Astrocyte of the hippocampus (primary cell): ENCODE results near the gene NUP93.
"Not testable (repeated sequence)": the region's sequence is repeated elsewhere in the genome, so short reads cannot be mapped to it uniquely, and the experiment has no call there.

ENCODE experiments used
- DNase-seq: peaks from one replicate; pipeline ENCODE4 v3.0.0; 2011; ENCODE audit warnings: low read depth, low spot score

The NUP93 gene

DNA sequence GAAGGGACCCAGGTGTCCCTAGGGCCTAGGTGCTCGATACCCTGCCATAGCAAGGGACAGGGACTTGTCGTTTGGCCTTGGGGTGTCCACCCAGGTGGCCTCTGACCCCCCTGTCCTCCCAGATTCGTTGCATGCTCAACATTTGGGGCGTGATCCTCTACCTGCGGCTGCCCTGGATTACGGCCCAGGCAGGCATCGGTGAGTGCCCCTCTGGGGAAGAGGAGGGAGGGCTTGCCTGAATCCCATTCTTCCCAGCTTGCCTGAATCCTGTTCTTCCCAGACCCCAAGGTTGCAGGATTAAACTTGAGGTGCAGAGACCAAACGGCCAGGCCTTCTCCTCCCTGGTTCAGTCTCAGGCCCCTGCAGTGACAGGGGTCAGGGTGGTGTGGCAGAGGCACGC is 138.2 kb downstream of the NUP93 start:
- no peak for DNase-seq

DNA sequence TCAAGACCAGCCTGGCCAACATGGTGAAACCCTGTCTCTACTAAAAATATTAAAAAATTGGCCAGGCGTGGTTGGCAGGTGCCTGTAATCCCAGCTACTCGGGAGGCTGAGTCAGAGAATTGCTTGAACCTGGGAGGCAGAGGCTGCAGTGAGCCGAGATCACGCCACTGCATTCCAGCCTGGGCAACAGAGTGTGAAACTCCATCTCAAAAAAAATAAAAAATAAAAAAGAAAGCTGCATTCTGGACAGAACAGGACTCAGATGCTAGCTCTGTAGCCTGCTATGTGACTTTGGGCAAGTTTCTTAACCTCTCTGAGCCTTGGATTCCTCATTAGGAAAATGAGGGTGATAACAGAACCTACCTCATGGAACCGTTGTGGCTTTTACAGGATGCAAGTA is 138.8 kb downstream of the NUP93 start:
- not testable (repeated sequence) for DNase-seq

DNA sequence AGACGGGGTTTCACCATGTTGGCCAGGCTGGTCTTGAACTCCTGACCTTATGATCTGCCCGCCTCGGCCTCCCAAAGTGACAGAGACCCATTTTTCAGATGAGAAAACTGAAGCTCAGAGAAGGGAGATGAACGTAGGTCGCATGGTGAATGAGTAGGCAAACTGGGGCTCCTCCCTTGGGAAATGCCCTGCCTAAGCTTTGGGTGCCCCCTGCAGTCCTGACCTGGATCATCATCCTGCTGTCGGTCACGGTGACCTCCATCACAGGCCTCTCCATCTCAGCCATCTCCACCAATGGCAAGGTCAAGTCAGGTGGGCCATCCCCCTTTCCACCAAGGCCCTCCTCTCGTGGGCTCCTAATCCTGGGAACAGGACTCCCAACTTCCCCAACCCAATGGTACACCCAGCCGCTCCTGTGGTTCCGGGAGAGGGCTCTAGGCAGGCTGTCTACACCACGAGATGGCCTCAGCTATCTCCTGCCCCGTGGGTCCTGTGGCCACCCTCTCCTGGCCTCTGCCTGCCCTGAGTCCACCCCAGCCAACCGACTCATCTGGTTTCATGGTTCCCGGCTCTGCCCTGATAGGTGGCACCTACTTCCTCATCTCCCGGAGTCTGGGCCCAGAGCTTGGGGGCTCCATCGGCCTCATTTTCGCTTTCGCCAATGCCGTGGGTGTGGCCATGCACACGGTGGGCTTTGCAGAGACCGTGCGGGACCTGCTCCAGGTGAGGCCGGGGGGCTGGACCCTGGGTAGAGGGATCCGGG is 139.8 kb downstream of the NUP93 start:
- peak; percentile 16 for DNase-seq

DNA sequence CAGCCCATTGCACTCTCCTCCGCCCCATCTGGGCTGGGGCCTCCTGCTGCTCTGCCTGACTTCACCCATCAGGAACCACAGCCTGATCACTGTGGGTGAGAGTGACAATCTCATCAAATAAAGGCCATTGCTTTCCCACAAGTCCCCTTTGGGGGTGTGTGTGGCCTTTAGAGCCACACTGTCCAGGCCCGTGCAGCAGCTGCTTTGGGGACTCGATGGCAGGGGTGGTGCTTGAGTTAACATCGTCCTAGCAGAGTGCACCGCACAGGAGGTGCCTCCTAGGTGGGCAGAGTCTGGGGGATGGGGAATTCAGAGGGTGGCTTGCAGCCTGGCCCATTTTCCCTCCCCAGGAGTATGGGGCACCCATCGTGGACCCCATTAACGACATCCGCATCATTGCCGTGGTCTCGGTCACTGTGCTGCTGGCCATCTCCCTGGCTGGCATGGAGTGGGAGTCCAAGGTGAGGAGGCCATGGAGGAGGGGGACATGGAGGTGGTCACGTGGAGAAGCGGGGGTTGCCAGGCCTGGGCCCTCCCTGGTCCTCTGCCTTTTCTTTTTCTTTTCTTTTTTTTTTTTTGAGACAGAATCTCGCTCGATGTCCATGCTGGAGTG is 140.5 kb downstream of the NUP93 start:
- DNase-seq: no peak

DNA sequence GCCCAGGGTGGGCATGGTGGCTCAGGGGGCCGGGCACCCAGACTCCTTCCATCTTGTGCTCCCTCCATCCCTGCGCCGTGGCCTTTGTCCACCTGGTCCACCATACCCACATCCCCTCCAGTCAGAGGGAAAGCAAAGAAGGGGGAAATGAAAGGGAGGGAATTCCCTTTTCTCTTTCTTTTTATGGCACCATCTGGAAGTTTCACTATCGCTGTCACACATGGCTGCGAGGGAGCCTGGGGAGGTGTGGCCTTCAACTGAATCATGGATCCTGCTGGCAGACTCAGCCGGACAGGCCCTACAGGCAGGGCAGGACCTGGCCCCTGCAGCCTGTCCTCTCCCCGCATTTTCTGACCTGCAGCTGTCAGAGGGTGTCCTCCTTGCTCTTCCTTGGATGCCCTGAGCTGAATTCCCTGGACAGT is 141.3 kb downstream of the NUP93 start:
- DNase-seq: peak; percentile 32

DNA sequence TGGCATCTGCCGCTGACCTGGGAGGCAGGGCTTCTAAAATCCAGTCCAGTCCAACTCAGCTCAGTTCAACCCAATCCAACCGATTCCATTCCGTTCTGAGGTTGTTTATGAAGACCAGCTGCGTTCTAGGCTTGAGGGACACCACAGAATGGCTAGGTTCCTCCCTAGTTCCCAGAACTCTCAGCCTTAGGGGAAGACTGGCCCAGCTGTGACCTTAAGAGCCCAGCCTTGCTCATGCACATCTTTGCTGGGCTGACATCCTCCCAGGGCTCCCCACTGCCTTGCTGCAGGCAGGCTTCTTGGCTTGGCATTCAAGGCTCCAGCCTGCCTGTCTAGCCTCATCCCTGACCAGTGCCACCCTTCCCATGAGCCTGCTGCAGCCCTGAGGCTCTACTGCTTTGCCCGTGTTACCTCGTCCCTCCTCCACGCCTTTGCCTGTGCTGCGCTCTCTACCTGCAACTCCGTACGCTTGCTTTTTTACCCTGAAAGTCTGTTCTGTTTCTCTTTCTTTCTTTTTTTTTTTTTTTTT is 143.0 kb downstream of the NUP93 start:
- no peak for DNase-seq

DNA sequence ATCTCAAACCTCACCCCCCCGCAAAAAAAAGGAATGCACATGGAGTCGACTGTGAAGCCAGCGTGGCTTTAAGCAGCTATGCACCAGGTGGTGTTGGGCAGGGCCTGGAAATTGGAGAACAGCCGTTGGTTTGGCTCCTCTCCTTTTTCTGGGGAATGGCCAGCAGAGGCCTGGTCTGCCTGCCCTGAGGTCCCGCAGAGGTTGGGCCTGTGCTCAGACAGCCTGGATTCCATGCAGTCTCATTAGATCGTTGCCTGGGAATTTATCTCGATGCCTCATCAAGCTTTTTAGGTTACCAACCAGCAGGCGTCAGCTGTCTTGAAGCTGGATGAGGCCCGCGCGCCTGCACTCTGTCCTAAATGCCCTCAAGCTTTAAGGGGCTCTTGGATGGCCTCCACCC is 144.9 kb downstream of the NUP93 start:
- peak; percentile 59 for DNase-seq

DNA sequence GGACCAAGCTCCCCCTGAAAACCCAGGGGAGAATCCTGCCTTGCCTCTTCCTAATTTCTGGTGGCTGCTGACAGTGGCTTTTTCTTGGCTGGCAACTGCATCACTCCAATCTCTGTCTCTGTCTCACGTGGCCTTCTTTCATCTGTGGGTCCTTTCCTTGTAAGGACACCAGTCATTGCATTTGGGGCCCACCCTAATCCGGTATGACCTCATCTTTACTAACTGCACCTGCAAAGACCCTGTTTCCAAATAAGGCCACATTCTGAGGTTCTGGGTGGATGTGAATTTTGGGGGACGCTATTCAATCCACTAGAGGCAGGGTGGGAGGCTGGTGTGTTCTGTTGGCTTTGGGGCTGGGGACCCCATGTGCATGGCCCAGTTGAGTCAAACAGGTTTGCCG is 146.1 kb downstream of the NUP93 start:
- no peak for DNase-seq

DNA sequence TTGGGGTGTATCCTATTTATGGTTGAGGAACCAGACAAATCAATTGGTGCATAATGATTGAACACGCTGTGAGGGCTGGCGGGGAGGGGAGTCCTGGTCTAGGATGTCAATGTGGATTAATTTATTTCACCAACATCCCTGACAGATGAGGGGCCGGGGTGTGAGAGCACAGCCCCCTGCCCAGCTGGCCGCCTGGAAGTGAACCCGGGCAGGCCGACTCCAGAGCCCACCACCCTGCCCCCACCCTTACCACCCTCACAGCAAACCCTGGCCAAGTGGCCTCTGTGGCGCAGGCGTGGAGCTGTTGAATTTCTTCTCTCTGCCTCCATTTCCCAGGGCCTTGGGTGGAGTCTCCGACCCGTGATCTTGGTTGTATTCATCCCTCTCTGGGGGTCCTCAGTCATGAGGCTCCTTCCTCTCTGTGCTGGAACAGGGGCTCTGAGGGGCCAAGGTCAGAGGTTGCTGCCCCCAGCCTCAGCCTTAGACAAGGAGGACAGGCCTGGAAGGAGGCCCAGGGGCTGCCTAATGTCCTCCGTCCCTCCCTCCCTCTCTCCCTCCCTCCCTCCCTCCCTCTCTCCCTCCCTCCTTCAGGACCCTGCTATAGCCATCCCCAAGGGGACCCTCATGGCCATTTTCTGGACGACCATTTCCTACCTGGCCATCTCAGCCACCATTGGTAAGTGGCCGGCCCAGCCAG is 147.7 kb downstream of the NUP93 start:
- DNase-seq: no peak

DNA sequence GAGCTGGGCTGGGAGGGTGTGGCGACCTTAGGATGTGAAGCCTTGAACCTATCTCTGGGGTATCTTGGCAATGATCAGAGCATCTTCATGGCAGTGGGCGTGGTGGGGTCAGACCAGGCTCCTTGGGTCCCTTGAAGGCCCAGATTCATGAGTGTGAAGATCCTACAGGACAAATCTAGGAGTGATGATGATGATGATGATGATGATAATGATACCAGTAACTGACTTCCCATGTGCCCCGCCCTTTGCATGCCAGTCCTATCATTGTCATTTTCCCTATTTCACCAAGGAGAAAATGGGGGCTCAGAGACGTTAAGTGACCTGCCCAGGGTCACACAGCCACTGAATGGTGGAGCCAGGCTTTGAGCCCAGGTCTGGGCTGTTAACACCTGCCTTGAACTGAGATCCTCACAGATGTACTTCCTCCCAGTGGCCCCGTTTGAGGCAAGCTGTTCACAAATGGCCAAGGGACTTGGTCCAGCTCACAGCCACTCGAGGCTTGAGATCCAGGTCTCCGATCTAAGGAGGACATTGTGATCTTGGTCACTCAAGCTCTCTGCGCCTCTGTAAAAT is 148.4 kb downstream of the NUP93 start:
- no peak for DNase-seq

DNA sequence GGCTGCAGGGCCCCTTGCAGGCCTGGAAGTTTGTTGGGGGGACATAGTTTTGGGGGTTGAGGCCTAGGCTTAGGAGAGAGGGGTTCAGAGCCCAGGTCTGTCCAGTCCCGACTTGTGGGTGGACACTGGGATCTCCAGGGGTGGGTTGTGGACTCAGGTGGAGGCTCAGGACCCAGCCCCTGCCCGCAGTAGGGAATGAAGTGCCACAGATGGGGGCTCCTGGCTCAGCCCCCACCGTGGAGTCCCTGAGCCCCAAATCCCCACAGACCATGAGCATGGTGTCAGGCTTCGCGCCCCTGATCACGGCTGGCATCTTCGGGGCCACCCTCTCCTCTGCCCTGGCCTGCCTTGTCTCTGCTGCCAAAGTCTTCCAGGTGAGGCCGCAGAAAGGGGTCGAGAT is 149.3 kb downstream of the NUP93 start:
- DNase-seq: no peak

DNA sequence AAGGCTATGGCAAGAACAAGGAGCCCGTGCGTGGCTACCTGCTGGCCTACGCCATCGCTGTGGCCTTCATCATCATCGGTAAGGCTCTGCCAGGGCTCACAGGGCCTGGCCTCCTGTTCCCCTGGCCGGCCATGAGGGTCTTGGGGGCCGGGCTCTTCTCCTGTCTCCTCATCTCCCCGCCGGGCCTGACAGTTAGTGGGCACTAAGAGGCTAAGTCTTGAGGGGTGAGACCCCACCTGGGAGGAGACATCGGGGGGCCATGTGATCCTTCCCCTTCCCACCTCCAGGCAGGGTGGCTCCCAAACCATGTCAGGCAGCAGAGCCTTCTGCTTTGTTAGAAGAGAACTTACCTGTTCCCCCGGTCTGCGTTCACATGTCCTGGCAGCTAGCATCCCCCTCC is 150.2 kb downstream of the NUP93 start:
- no peak for DNase-seq

DNA sequence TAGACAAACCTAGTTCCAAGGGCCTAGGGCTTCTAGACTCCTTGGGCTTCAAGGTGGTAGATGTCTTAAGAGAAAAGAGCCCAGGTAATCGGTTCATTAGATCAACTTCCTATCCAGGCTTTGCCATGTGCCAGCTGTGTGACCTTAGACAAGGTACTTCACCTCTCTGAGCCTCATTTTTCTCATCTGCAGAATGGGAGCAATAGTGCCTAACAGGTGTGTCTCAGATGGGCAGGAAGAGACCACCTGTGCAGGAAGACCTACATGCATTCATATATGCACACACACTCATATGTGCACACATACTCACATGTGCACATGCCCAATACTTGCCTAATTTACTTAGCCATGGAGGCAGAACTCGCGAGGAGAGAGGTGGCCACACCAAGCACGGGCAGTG is 150.8 kb downstream of the NUP93 start:
- DNase-seq: no peak

DNA sequence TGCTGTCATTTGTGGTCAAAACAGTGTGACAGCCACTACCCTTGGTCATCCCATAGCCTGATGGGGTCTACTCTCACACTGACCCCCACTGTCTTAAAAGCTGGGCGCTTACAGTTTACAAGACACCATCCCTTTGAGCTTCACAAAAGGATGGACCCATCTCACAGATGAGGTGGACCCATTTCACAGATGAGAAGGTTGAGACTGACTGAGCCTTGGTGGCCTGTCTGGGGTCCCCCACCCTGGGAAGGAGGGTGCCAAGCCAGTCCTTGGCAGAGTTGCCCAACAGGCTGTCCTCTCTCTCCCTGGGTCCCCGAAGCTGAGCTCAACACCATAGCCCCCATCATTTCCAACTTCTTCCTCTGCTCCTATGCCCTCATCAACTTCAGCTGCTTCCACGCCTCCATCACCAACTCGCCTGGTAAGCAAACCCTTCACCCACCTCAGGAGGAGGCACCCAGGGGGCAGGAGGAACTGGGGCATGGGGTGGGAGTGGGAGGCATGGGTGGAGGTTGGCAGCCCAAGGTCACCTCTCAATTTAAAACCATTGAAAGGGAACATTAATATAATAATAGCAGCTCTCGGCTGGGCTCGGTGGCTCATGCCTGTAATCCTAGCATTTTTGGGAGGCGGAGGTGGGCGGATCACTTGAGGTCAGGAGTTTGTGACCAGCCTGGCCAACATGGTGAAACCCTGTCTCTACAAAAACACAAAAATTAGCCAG is 152.3 kb downstream of the NUP93 start:
- no peak for DNase-seq

DNA sequence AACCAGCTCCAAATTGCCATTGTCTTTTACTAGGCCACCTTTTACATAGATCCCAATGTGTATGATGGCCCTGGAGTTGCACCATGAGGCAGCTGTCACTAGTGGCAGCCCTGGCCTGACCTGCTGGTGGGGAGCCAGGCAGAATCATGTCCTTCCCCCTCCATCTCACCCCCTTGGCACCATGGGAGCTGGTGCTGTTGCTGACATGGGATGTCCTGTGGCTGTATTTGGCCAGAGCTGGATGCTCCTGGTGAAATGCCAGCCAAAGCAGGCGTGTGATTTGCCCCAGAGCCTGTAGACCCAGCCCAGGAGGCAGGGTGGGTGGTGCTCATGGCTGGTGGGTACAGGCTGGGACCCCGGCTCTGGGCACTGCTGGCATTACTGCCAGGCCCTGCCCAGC is 153.7 kb downstream of the NUP93 start:
- no peak for DNase-seq

DNA sequence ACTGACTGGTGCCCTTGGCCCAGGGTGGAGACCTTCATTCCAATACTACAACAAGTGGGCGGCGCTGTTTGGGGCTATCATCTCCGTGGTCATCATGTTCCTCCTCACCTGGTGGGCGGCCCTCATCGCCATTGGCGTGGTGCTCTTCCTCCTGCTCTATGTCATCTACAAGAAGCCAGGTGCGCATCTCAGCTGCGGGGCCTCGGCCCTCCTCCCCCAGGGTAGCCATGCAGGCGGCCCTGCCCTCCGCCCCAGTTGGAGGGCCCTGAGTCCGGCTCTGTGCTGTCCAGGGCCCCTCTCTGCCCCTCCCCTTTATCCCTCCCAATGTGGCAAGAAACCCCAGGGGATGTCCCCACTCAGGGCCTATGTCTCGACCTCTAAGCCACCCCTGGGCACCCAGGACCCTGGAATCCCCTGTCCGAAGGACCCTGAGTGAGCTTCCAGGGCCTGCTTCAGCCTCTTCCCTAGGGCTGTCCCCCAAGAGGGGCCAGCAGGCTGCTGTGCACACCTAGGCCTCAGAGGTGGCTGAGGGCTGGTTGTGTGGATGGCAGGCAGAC is 154.2 kb downstream of the NUP93 start:
- no peak for DNase-seq

DNA sequence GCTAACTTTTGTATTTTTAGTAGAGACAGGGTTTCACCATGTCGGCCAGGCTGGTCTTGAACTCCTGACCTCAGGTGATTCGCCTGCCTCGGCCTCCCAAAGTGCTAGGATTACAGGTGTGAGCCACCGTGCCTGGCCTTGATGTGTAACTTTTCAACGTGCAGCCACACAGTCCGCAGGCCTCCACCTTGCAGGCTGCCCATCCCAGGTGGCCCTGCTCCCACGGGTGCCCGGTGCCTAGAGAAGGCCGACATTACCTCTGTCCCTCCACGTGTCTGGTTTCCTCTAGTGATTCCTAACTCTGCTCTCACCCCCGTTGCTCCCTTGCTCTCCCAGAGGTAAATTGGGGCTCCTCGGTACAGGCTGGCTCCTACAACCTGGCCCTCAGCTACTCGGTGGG is 155.0 kb downstream of the NUP93 start:
- not testable (repeated sequence) for DNase-seq

DNA sequence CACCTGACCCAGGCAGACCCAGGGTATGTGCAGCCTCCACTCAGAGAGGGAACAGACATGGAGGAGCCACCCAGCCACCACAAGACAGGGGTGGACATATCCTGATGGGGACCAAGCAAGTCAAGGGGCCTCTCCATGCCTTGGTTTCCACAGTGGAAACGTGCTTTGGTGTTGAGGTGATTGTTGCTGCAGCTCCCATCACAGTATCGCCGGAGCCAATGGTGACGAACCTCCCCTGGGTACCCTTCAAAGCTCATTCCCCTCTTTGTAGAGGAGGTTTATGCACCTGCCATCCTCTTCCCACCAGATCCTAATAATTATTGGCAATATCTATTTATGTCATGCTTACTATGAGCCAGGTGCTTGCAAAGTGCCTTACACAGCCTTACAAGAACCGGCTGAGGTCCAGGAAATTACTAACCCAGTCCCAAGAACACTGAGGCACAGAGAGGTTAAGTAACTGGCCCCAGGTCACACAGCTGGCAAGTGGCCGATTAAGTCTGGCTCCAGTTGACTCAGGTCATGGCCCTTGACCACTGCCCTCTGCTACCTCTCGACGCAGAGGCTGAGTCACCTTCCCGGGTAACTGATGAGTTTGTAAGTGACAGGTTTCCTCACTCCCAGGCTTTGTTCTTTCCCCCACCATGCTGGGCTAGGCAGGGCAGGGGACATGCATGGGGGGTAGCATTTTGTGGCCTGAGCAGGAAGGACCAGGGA is 155.7 kb downstream of the NUP93 start:
- no peak for DNase-seq

DNA sequence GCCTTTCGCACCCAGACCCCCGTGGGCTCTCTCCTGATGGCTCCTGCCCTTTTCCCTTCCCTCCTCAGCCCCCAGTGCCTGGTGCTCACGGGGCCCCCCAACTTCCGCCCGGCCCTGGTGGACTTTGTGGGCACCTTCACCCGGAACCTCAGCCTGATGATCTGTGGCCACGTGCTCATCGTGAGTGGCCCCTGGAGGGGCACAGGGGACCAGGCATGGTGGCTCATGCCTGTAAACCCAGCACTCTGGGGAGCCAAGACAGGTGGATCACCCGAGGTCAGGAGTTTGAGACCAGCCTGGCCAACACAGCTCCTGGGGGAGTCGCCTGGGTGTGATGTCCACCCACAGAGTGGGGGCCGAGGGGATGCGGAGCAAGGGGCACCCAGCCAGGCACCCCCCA is 156.4 kb downstream of the NUP93 start:
- no peak for DNase-seq

DNA sequence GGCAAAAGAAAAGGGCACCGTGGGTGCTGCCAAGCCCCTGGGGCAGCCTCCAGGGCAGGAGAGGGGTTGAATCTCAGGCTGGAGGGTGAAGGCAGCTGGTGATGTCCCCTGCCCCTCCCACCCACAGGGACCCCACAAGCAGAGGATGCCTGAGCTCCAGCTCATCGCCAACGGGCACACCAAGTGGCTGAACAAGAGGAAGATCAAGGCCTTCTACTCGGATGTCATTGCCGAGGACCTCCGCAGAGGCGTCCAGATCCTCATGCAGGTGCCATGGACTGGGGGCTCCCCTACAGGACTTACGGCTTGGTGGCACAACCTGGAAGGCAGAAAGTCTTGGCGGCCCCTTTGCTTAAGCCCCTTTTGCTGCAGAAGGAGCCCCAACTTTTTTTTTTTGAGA is 156.9 kb downstream of the NUP93 start:
- DNase-seq: no peak

DNA sequence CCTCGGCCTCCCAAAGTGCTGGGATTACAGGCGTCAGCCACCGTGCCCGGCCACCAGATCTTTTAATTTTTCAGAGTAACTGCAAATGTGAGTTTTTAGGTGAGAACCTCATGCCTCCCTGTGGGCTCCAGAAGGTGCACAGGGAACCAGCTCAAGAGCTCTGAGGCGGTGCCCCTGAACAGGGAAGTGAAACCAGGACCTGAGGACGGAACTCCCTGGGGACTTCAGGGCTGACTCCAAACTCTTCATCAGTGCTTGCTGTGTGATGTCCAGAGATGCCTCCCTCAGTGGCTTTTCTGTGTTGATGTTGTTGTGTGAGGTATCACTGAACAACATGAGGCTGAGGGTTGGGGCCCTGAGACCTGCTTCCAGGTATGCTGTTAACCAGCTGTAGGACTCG is 158.9 kb downstream of the NUP93 start:
- DNase-seq: no peak
